ENCODE data around the gene ORM2. TPM values are rescaled to one million over a fixed set of nuclear protein-coding genes. Genes with fewer than 3 reads are reported as not detected.

ORM2 gene
- not detected in 5 replicates for total RNA-seq (2022; extraction: Qiagen RNA extraction)

DNA sequence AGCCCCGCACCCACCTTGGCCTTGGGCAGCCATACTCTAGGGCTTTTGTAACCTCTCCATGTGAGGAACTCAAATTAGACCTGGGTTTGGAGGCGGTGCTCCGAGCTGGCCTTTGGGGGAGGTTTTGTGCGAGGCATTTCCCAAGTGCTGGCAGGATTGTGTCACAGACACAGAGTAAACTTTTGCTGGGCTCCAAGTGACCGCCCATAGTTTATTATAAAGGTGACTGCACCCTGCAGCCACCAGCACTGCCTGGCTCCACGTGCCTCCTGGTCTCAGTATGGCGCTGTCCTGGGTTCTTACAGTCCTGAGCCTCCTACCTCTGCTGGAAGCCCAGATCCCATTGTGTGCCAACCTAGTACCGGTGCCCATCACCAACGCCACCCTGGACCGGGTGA is at the start of gene ORM2:
TSS of gene ORM2 (plus strand) at position 245 of the 398 bp plus-strand sequence. CDS start at position 281, 36 bp downstream.

DNA sequence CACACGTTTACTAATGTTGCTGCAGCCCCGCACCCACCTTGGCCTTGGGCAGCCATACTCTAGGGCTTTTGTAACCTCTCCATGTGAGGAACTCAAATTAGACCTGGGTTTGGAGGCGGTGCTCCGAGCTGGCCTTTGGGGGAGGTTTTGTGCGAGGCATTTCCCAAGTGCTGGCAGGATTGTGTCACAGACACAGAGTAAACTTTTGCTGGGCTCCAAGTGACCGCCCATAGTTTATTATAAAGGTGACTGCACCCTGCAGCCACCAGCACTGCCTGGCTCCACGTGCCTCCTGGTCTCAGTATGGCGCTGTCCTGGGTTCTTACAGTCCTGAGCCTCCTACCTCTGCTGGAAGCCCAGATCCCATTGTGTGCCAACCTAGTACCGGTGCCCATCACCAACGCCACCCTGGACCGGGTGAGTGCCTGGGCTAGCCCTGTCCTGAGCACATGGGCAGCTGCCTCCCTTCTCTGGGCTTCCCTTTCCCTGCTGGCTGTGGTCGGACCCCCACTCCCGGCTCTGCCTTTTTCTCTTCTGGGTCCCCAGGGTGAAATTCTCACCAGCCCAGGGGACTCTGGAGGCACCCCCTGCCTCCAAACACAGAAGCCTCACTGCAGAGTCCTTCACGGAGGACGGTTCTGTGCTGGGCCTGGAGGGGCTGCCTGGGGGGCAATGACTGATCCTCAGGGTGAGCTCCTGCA is 6.7 kb upstream of the ORM2 start, which contains the start of gene ORM1:
TSS of gene ORM1 (plus strand) at position 268 of the 701 bp plus-strand sequence. CDS start at position 304, 36 bp downstream.

Other genes with a start within 250 kb of the ORM2 start
- 1.3 to 2.2 TPM (median 1.8 TPM) in 5 replicates for gene KIF12, start 230.6 kb upstream of the ORM2 start, total RNA-seq (2022; extraction: Qiagen RNA extraction)
- gene COL27A1, start 174.3 kb upstream of the ORM2 start, total RNA-seq (2022; extraction: Qiagen RNA extraction) = 8.2 to 9.9 TPM (median 8.2 TPM) in 5 replicates
- gene ORM1, start 6.8 kb upstream of the ORM2 start, total RNA-seq (2022; extraction: Qiagen RNA extraction) = 0.16 TPM in 1 of 5 replicates, not detected in the others
- gene AKNA, start 58.1 kb downstream of the ORM2 start, total RNA-seq (2022; extraction: Qiagen RNA extraction) = 4.4 to 5.8 TPM (median 5.2 TPM) in 5 replicates
- 5.1 to 7.3 TPM (median 6.4 TPM) in 5 replicates for gene WHRN, start 175.6 kb downstream of the ORM2 start, total RNA-seq (2022; extraction: Qiagen RNA extraction)

All from A549 treated with Hydrocortisone at 1 μM for 4 hours (cell line).